ENCODE results near the gene P2RX1. TPM values are rescaled to one million over a fixed set of nuclear protein-coding genes. Genes with fewer than 3 reads are reported as not detected.

Gene P2RX1
- polyA plus RNA-seq, 4 donors, result 2.2 to 53.4 (median 3.2) TPM; not detected in 1

DNA sequence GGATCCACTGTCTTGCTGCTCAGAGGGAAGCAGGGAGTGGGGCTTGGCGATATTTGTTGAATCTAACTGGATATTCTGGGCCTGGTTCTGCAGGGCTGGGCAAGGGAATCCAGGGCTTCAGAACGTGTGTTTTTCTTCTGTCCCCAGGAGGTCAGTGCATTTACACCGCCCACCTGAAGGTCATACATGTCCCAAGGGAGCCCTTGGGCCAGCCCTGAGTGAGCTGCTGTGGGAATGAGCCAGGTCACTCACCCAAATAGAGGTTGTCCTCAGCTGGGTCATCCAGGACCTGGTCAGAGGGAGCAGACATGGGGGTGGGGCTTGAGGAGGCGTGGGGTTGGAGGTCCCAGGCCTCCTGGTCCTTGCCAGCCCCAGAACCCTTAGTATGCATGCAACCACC, 34.0 kb downstream of the P2RX1 start:
- 81 to 89% (median 83%) methylated on average over 4 of the region's 4 CpGs for WGBS, 3 donors

DNA sequence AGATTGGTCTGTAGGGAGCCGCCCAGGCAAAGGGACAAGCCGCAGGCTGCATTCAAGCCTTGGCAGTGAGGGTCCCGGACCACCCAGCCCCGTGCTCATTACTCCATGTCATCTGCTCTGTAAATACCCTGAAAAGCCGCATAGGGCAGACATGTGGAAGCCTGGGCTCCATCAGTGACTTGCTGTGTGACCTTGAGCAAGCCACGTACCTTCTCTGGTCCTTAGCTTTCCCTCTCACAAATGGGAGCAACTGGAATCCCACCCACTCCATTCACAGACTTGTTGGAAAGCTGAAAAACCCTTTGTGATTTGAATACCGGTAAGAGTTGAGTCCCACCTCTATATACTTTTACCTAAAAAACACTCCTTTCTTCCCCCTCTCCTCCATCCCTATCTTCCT, 35.3 kb downstream of the P2RX1 start:
- WGBS, 3 donors, result 81 to 90% (median 86%) methylated on average over 7 of the region's 7 CpGs
- H3K36me3 ChIP-seq (ENCODE audit: control insufficient read depth in 3 of 3, insufficient read depth in 2 of 3, low read depth in 1 of 3, low read length in 3 of 3), result peaks cover 0 to 85% (median 0%) of the 10 kb centered on the region in 3 donors
- H3K4me3 ChIP-seq (ENCODE audit: low read depth in 1 of 3, low read length in 3 of 3), result no peak overlapping the region
- H3K27ac ChIP-seq (ENCODE audit: low read depth in 1 of 3, low read length in 2 of 3), result no peak overlapping the region
- peaks cover 0 to 16% (median 2%) of the 10 kb centered on the region in 3 donors for H3K4me1 ChIP-seq (ENCODE audit: control insufficient read depth in 3 of 3, insufficient read depth in 2 of 3, low read depth in 1 of 3, low read length in 2 of 3)
- no peaks in the 10 kb centered on the region for H3K27me3 ChIP-seq (ENCODE audit: control insufficient read depth in 3 of 3, insufficient read depth in 3 of 3, low read length in 3 of 3)
- FAIRE-seq, result no peak
- DNase-seq, result no peak
- no peaks in the 10 kb centered on the region for H3K9me3 ChIP-seq (ENCODE audit: control insufficient read depth in 2 of 2, insufficient read depth in 1 of 2, low read depth in 1 of 2, low read length in 1 of 2)

More for the DNA sequence above, 34.0 kb downstream of the P2RX1 start:
- DNase-seq, result no peak
- peaks cover 0 to 75% (median 0%) of the 10 kb centered on the region in 3 donors for H3K36me3 ChIP-seq (ENCODE audit: control insufficient read depth in 3 of 3, insufficient read depth in 2 of 3, low read depth in 1 of 3, low read length in 3 of 3)
- no peak overlapping the region for H3K27ac ChIP-seq (ENCODE audit: low read depth in 1 of 3, low read length in 2 of 3)
- H3K4me3 ChIP-seq (ENCODE audit: low read depth in 1 of 3, low read length in 3 of 3), result no peak overlapping the region
- H3K4me1 ChIP-seq (ENCODE audit: control insufficient read depth in 3 of 3, insufficient read depth in 2 of 3, low read depth in 1 of 3, low read length in 2 of 3), result peaks cover 0 to 17% (median 2%) of the 10 kb centered on the region in 3 donors
- no peaks in the 10 kb centered on the region for H3K9me3 ChIP-seq (ENCODE audit: control insufficient read depth in 2 of 2, insufficient read depth in 1 of 2, low read depth in 1 of 2, low read length in 1 of 2)
- H3K27me3 ChIP-seq (ENCODE audit: control insufficient read depth in 3 of 3, insufficient read depth in 3 of 3, low read length in 3 of 3), result no peaks in the 10 kb centered on the region
- no peak for FAIRE-seq

DNA sequence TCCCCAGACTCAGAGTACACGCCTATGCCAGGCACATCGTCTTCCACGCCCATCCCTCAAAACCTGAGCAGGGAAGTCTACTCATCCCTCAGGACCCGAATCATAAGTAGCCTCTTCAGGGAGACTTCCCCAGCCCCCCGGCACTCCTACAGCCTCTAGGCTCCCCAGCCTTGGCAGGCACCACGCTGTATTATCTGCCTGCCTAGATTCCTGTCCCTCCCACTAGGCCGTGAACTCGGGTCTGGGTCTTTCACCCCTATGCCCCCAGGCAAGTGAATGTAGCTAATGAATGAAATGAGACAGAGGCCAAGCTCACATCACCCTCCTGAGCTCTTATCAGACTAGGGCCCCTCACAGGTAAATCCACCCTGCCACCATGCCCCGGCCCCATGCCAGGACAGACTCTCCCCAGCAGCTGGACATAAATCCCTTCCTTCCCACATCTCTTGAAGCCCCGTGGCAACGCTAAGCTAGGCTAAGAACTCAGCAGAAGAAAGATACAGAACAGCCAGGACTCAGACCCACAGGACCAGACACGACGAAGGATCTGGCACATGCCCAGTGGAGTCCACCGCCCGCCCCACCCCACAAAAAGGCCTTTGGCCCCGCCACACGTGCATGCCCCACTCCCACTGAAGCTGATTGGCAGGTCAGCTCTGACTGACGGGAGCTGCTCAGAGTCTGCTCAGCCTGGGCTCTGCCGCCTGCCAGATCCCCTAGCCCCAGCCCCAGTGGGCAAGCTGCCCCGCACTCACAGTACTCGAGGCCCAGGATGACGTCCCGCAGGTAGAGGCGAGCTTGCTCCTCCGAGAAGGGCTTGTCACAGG, 36.5 kb downstream of the P2RX1 start:
- FAIRE-seq (no peak), DNase-seq (peak; percentile 74 to 89)
- Histone ChIP-seq H3K27me3 (ENCODE audit: control insufficient read depth in 3 of 3, insufficient read depth in 3 of 3, low read length in 3 of 3) (no peaks in the 10 kb centered on the region), H3K4me1 (ENCODE audit: control insufficient read depth in 3 of 3, insufficient read depth in 2 of 3, low read depth in 1 of 3, low read length in 2 of 3) (peaks cover 0 to 11% (median 2%) of the 10 kb centered on the region in 3 donors), H3K36me3 (ENCODE audit: control insufficient read depth in 3 of 3, insufficient read depth in 2 of 3, low read depth in 1 of 3, low read length in 3 of 3) (peaks cover 0 to 82% (median 0%) of the 10 kb centered on the region in 3 donors), H3K9me3 (ENCODE audit: control insufficient read depth in 2 of 2, insufficient read depth in 1 of 2, low read depth in 1 of 2, low read length in 1 of 2) (no peaks in the 10 kb centered on the region), H3K4me3 (ENCODE audit: low read depth in 1 of 3, low read length in 3 of 3) (no peak overlapping the region), H3K27ac (ENCODE audit: low read depth in 1 of 3, low read length in 2 of 3) (peak overlapping the region in 2 of 3 donors; percentile 9 to 60)
- WGBS, 3 donors, result 28 to 53% (median 43%) methylated on average over 25 of the region's 25 CpGs

DNA sequence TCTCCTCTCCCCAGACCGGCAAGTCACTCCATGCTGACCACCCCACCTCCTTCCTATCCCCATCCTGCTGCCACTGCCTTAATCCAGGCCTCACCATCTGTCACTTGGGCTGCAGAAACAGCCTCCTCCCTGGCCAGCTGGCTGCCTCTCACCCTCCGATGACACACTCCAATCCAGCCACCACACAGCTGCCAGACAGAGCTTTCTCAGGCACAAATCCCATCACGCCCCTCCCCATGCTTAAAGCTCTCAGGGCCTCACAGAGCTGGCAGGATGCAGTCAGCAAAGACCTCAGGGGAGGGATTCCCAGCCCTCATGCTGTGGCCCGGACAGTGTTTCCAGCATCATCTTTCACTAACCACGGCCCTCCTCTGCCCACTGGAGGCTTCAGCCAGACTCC, 37.1 kb downstream of the P2RX1 start:
- H3K36me3 ChIP-seq (ENCODE audit: control insufficient read depth in 3 of 3, insufficient read depth in 2 of 3, low read depth in 1 of 3, low read length in 3 of 3), result peaks cover 0 to 77% (median 0%) of the 10 kb centered on the region in 3 donors
- FAIRE-seq (no peak), DNase-seq (peak in 1 of 2 donors; percentile 45)
- H3K4me1 ChIP-seq (ENCODE audit: control insufficient read depth in 3 of 3, insufficient read depth in 2 of 3, low read depth in 1 of 3, low read length in 2 of 3), result peaks cover 0 to 11% (median 2%) of the 10 kb centered on the region in 3 donors
- peak overlapping the region in 2 of 3 donors; percentile 9 to 60 for H3K27ac ChIP-seq (ENCODE audit: low read depth in 1 of 3, low read length in 2 of 3)
- H3K4me3 ChIP-seq (ENCODE audit: low read depth in 1 of 3, low read length in 3 of 3), result no peak overlapping the region
- H3K9me3 ChIP-seq (ENCODE audit: control insufficient read depth in 2 of 2, insufficient read depth in 1 of 2, low read depth in 1 of 2, low read length in 1 of 2), result no peaks in the 10 kb centered on the region
- no peaks in the 10 kb centered on the region for H3K27me3 ChIP-seq (ENCODE audit: control insufficient read depth in 3 of 3, insufficient read depth in 3 of 3, low read length in 3 of 3)
- WGBS, 3 donors, result 52 to 62% (median 58%) methylated on average over 5 of the region's 5 CpGs

DNA sequence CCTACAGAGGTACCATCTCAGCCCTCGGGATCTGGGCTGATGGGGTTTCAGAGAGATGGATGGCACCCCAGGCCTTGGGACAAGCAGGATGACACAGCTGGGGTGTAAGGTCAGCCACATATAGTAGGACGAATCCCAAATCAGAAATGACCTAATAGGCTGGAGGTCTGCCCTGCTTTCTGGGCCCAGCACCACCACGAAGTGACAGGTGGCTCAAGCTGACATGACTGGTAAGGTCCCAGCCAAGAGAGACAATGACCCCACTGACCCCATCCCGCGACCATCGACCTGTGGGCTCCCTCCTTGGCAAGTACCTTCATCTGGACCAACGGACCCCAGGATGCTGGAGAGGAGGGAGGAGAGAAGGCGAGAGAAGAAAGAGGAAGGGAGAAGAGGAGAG, 39.0 kb downstream of the P2RX1 start:
- DNase-seq (no peak), FAIRE-seq (no peak)
- Histone ChIP-seq H3K27ac (ENCODE audit: low read depth in 1 of 3, low read length in 2 of 3) (no peak overlapping the region), H3K27me3 (ENCODE audit: control insufficient read depth in 3 of 3, insufficient read depth in 3 of 3, low read length in 3 of 3) (no peaks in the 10 kb centered on the region), H3K9me3 (ENCODE audit: control insufficient read depth in 2 of 2, insufficient read depth in 1 of 2, low read depth in 1 of 2, low read length in 1 of 2) (no peaks in the 10 kb centered on the region), H3K36me3 (ENCODE audit: control insufficient read depth in 3 of 3, insufficient read depth in 2 of 3, low read depth in 1 of 3, low read length in 3 of 3) (peaks cover 0 to 77% (median 0%) of the 10 kb centered on the region in 3 donors), H3K4me1 (ENCODE audit: control insufficient read depth in 3 of 3, insufficient read depth in 2 of 3, low read depth in 1 of 3, low read length in 2 of 3) (peaks cover 0 to 11% (median 2%) of the 10 kb centered on the region in 3 donors), H3K4me3 (ENCODE audit: low read depth in 1 of 3, low read length in 3 of 3) (no peak overlapping the region)
- WGBS, 3 donors, result 72 to 82% (median 73%) methylated on average over 8 of the region's 8 CpGs

DNA sequence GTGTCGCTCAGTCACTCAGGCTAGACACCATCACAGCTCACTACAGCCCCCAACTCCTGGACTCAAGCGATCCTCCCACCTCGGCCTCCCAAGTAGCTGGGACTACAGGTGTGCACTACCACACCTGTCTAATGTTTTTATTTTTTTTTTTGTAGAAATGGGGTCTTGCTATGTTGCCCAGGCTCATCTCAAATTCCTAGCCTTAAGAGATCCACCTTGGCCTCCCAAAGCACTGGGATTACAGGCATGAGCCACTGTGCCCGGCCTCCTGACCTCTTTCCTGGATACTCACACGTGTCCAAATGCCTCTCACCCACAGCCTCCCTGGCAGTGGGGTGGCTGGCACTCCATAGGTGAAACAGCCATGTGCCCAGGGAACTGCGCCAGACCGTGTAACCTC, 40.9 kb downstream of the P2RX1 start:
- H3K27ac ChIP-seq (ENCODE audit: low read depth in 1 of 3, low read length in 2 of 3), result no peak overlapping the region
- no peak overlapping the region for H3K4me3 ChIP-seq (ENCODE audit: low read depth in 1 of 3, low read length in 3 of 3)
- H3K27me3 ChIP-seq (ENCODE audit: control insufficient read depth in 3 of 3, insufficient read depth in 3 of 3, low read length in 3 of 3), result no peaks in the 10 kb centered on the region
- peaks cover 0 to 77% (median 0%) of the 10 kb centered on the region in 3 donors for H3K36me3 ChIP-seq (ENCODE audit: control insufficient read depth in 3 of 3, insufficient read depth in 2 of 3, low read depth in 1 of 3, low read length in 3 of 3)
- no peak for FAIRE-seq
- peaks cover 0 to 11% (median 2%) of the 10 kb centered on the region in 3 donors for H3K4me1 ChIP-seq (ENCODE audit: control insufficient read depth in 3 of 3, insufficient read depth in 2 of 3, low read depth in 1 of 3, low read length in 2 of 3)
- 94 to 95% (median 94%) methylated on average over 7 of the region's 7 CpGs for WGBS, 3 donors
- no peaks in the 10 kb centered on the region for H3K9me3 ChIP-seq (ENCODE audit: control insufficient read depth in 2 of 2, insufficient read depth in 1 of 2, low read depth in 1 of 2, low read length in 1 of 2)
- DNase-seq, result no peak

DNA sequence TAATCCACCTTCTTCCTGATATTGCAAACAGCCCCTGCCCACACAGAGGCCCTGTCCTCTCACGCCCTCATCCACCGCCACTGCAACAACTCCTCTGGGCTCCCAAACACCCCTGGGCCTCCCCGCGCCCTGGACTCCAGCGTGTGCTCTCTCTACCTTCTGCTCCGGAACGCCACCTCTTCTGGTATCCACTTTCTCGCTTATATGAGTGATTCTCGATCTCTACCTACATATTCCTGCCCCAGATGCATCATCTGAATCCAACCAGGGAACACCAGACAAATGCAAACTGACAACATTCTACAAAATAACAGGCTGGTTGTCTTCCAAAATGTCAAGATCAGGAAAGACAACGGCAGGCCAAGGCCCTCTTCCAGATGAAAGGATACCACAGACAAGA, 42.4 kb downstream of the P2RX1 start:
- DNase-seq (no peak), FAIRE-seq (no peak)
- Histone ChIP-seq H3K4me1 (ENCODE audit: control insufficient read depth in 3 of 3, insufficient read depth in 2 of 3, low read depth in 1 of 3, low read length in 2 of 3) (no peaks in the 10 kb centered on the region), H3K4me3 (ENCODE audit: low read depth in 1 of 3, low read length in 3 of 3) (no peak overlapping the region), H3K27ac (ENCODE audit: low read depth in 1 of 3, low read length in 2 of 3) (no peak overlapping the region), H3K27me3 (ENCODE audit: control insufficient read depth in 3 of 3, insufficient read depth in 3 of 3, low read length in 3 of 3) (no peaks in the 10 kb centered on the region), H3K9me3 (ENCODE audit: control insufficient read depth in 2 of 2, insufficient read depth in 1 of 2, low read depth in 1 of 2, low read length in 1 of 2) (no peaks in the 10 kb centered on the region), H3K36me3 (ENCODE audit: control insufficient read depth in 3 of 3, insufficient read depth in 2 of 3, low read depth in 1 of 3, low read length in 3 of 3) (peaks cover 0 to 76% (median 0%) of the 10 kb centered on the region in 3 donors)
- 91 to 97% (median 94%) methylated on average over 10 of the region's 10 CpGs for WGBS, 3 donors

DNA sequence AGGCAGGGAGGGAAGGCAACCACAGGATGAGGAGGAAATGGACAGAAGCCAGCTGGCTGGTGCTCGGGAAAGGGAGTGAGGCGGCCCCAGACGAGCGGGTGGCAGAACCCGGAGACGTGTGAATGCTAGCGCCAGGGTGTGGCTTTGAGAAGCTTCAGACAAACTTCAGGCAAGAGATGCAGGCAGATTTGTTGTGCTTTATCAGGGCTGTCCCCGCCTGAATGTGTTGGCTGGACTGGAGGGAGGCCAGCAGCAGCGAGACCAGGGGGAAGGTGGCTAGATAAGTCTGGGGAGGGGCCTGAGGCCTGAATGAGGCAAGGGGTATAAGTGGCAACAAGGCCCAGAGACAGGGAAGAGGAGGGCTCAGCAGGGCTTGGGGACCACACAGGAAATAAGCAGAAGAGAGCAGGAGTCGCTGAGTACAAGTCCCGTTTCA, 45.4 kb downstream of the P2RX1 start:
- Histone ChIP-seq H3K27me3 (ENCODE audit: control insufficient read depth in 3 of 3, insufficient read depth in 3 of 3, low read length in 3 of 3) (no peaks in the 10 kb centered on the region), H3K4me1 (ENCODE audit: control insufficient read depth in 3 of 3, insufficient read depth in 2 of 3, low read depth in 1 of 3, low read length in 2 of 3) (no peaks in the 10 kb centered on the region), H3K4me3 (ENCODE audit: low read depth in 1 of 3, low read length in 3 of 3) (no peak overlapping the region), H3K27ac (ENCODE audit: low read depth in 1 of 3, low read length in 2 of 3) (no peak overlapping the region), H3K9me3 (ENCODE audit: control insufficient read depth in 2 of 2, insufficient read depth in 1 of 2, low read depth in 1 of 2, low read length in 1 of 2) (no peaks in the 10 kb centered on the region), H3K36me3 (ENCODE audit: control insufficient read depth in 3 of 3, insufficient read depth in 2 of 3, low read depth in 1 of 3, low read length in 3 of 3) (peaks cover 0 to 69% (median 0%) of the 10 kb centered on the region in 3 donors)
- 18 to 43% (median 19%) methylated on average over 11 of the region's 11 CpGs for WGBS, 3 donors
- FAIRE-seq (no peak), DNase-seq (peak in 1 of 2 donors; percentile 48)
